GM12878 (cell line): ENCODE data around the gene RALGPS2. TPM values are rescaled to one million over a fixed set of nuclear protein-coding genes. Genes with fewer than 3 reads are reported as not detected.

Experiments
- BCL11A ChIP-seq: IDR thresholded peaks from 2 replicates; pipeline ENCODE4 v1.6.1; 2011; ENCODE audit warnings: low read depth, low read length
- EZH2 ChIP-seq: IDR thresholded peaks from 2 replicates; pipeline ENCODE4 v1.6.1; 2012; ENCODE audit warnings: low read depth, mild to moderate bottlenecking, control low read depth, inconsistent platforms, low read length, borderline replicate concordance; ENCODE audit not compliant: control insufficient read depth
- PAX8 ChIP-seq: fragments of 450-650 bp; IDR thresholded peaks from 2 replicates; pipeline ENCODE4 v1.6.1; 2017; ENCODE audit warnings: mild to moderate bottlenecking, moderate library complexity
- POLR2A ChIP-seq: IDR thresholded peaks from 2 replicates; pipeline ENCODE4 v1.6.1; 2011; ENCODE audit warnings: low read depth, mild to moderate bottlenecking, low read length
- microRNA-seq: library from miRNA; unstranded; fragments of <30 nt; microRNA quantifications from one replicate; pipeline ENCODE4, GENCODE V29; 2018
- polyA plus RNA-seq, 11 experiments: library from polyadenylated mRNA; depleted of rRNA in 4 of 11; unstranded in 6 of 11; stranded (reverse) in 5 of 11; fragments of >200 nt; fragmentation: Nextera tagmentation in 4 of 11; fragmentation: Illumina TruSeq in 1 of 11; extraction: Ambion mirVana in 4 of 11; extraction: Trizol in 1 of 11; gene quantifications; 1 replicate in 1 of 11; 2 replicates in 10 of 11; pipeline versions ENCODE4 v1.2.1 to v1.2.3, GENCODE V29; 2011 to 2016; ENCODE audit warnings: inconsistent platforms in 2 of 11, missing spikeins in 2 of 11, low read depth in 1 of 11
- small RNA-seq: library from RNA; depleted of rRNA; stranded (forward); fragments of <200 nt; gene quantifications from one replicate; pipeline ENCODE3, GENCODE V24; 2014
- total RNA-seq, 4 experiments: library from RNA; depleted of rRNA in 3 of 4; stranded (reverse); fragments of >200 nt in 3 of 4; fragmentation: Illumina TruSeq in 1 of 4; extraction: Trizol in 1 of 4; gene quantifications; 2 replicates each; pipeline versions ENCODE4 v1.2.1 to v1.2.3, GENCODE V29; 2013 to 2021

The RALGPS2 gene
- total and polyA plus RNA-seq, 10 of the 15 experiments (the other 5 are each of a cell fraction or from before 2014, with no cell fraction given): 0.08 to 3.7 (median 0.50) TPM

DNA sequence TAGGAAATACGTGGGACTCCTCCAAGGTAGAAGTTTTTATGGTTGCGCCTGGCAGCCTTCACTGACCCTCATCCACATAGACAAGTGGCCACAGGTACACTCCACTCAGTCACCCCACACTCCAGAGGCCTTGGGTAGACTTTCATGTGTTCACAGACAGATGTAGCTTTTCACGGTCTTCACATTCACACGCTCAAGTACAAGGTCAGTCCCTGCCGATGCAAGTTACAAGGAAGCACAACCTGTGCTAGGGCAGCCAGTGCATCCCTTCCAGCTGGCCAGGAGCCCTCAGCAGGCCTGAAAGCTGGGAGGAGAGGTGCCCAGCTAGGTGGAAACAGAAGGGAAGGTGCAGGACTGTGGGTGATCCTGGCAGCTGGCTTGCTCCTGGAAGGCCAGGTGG lies 245.1 kb downstream of the RALGPS2 start (continued):
- TF ChIP-seq EZH2 (no peak), BCL11A (no peak), POLR2A (no peak), PAX8 (no peak)
- TF ChIP-seq, all 136 proteins: peak for 0

Small RNA genes within 50 kb of the gene (microRNA-seq; reads per million reads assigned to microRNA genes)
- 2.4 reads per million, percentile 9 among the genes with 10 or more reads in this experiment for gene MIR4424

Small RNA genes within 50 kb of the gene (small RNA-seq; reads per million reads assigned to genes)
- 2.0 reads per million, percentile 62 among the genes with 10 or more reads in this experiment for gene MIR4424
- not detected for gene RF00092

Other genes starting within 250 kb of the RALGPS2 start
- gene CLEC20A, start 228.3 kb upstream of the RALGPS2 start, total RNA-seq (2014; rRNA removed): not detected in 2 replicates
- not detected in 2 replicates for gene CLEC20A, start 228.3 kb upstream of the RALGPS2 start, total RNA-seq (2014; rRNA removed; fragmentation: Illumina TruSeq; extraction: Trizol)
- not detected in 2 replicates for gene CLEC20A, start 228.3 kb upstream of the RALGPS2 start, total RNA-seq (2021)
- gene CLEC20A, start 228.3 kb upstream of the RALGPS2 start, polyA plus RNA-seq (2011; rRNA removed): not detected in 2 replicates
- gene CLEC20A, start 228.3 kb upstream of the RALGPS2 start, polyA plus RNA-seq (2014; fragmentation: Illumina TruSeq; extraction: Trizol): not detected in 2 replicates
- not detected for gene CLEC20A, start 228.3 kb upstream of the RALGPS2 start, polyA plus RNA-seq (2014; fragmentation: Nextera tagmentation; extraction: Ambion mirVana)
- gene CLEC20A, start 228.3 kb upstream of the RALGPS2 start, polyA plus RNA-seq (2014; rRNA removed): not detected in 2 replicates
- gene CLEC20A, start 228.3 kb upstream of the RALGPS2 start, polyA plus RNA-seq (2016; fragmentation: Nextera tagmentation; extraction: Ambion mirVana): not detected
- not detected in 2 replicates for gene TEX35, start 212.1 kb upstream of the RALGPS2 start, total RNA-seq (2014; rRNA removed)
- gene TEX35, start 212.1 kb upstream of the RALGPS2 start, total RNA-seq (2014; rRNA removed; fragmentation: Illumina TruSeq; extraction: Trizol): not detected in 2 replicates
- not detected in 2 replicates for gene TEX35, start 212.1 kb upstream of the RALGPS2 start, total RNA-seq (2021)
- not detected in 2 replicates for gene TEX35, start 212.1 kb upstream of the RALGPS2 start, polyA plus RNA-seq (2011; rRNA removed)
- not detected in 2 replicates for gene TEX35, start 212.1 kb upstream of the RALGPS2 start, polyA plus RNA-seq (2014; fragmentation: Illumina TruSeq; extraction: Trizol)
- not detected for gene TEX35, start 212.1 kb upstream of the RALGPS2 start, polyA plus RNA-seq (2014; fragmentation: Nextera tagmentation; extraction: Ambion mirVana)
- gene TEX35, start 212.1 kb upstream of the RALGPS2 start, polyA plus RNA-seq (2014; rRNA removed): not detected in 2 replicates
- gene TEX35, start 212.1 kb upstream of the RALGPS2 start, polyA plus RNA-seq (2016; fragmentation: Nextera tagmentation; extraction: Ambion mirVana): not detected
- gene ANGPTL1, start 145.8 kb downstream of the RALGPS2 start, total RNA-seq (2014; rRNA removed): not detected in 2 replicates
- gene ANGPTL1, start 145.8 kb downstream of the RALGPS2 start, total RNA-seq (2014; rRNA removed; fragmentation: Illumina TruSeq; extraction: Trizol): not detected in 2 replicates
- gene ANGPTL1, start 145.8 kb downstream of the RALGPS2 start, total RNA-seq (2021): not detected in 2 replicates
- gene ANGPTL1, start 145.8 kb downstream of the RALGPS2 start, polyA plus RNA-seq (2011; rRNA removed): not detected in 2 replicates
- not detected in 2 replicates for gene ANGPTL1, start 145.8 kb downstream of the RALGPS2 start, polyA plus RNA-seq (2014; fragmentation: Illumina TruSeq; extraction: Trizol)
- not detected for gene ANGPTL1, start 145.8 kb downstream of the RALGPS2 start, polyA plus RNA-seq (2014; fragmentation: Nextera tagmentation; extraction: Ambion mirVana)
- not detected in 2 replicates for gene ANGPTL1, start 145.8 kb downstream of the RALGPS2 start, polyA plus RNA-seq (2014; rRNA removed)
- not detected for gene ANGPTL1, start 145.8 kb downstream of the RALGPS2 start, polyA plus RNA-seq (2016; fragmentation: Nextera tagmentation; extraction: Ambion mirVana)